HFF-Myc (cell line): Measurements from ENCODE around the gene TXN2.

Experiments used
- DNase-seq: peaks from one replicate; pipeline ENCODE4 v3.0.0-alpha.2; 2011; ENCODE audit warnings: low read depth; ENCODE audit errors: extremely low read depth
- H3K4me3 ChIP-seq: replicated peaks from 2 replicates; pipeline ENCODE4 v1.5.1; 2011; ENCODE audit warnings: low read depth, mild to moderate bottlenecking, control low read depth, low read length
- TF ChIP-seq, protein P1 (sequence below): IDR thresholded peaks from 2 replicates; pipeline ENCODE4 v1.5.1; 2012; ENCODE audit warnings: mild to moderate bottlenecking, low read depth, low read length, control low read depth; ENCODE audit errors: missing control alignments

The TXN2 gene

DNA sequence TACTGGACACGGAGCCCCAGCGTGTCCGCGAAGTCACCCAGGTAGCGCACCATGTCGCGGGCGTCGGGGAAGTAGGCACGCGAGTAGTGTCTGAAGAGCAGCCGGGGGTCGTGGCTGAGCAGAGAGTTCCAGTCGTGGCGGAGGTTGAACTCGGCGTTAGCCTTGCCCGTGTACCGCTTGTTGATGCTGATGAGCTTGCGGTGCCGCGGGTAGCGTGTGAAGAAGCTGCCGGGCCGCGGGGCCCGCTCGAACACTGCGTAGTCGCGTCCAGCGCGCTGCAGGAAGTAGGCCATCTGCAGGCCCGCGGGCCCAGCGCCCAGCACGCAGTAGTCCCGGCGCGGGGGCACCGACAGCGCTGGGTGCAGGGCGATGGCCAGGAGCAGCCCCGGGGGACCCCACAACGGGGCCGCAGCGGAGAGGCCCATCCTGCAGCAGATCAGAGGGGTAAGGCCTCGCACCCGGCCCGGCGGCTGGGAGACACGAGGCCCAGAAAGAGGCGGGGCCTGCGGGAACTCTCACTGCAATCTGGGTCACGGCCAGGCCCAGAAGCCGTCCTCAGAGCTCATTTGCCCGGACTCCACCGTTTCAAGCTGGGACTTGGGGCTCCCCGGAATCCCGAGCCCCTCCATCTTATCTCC is 24.7 kb upstream of the TXN2 start:
- TF ChIP-seq, protein P1, sequence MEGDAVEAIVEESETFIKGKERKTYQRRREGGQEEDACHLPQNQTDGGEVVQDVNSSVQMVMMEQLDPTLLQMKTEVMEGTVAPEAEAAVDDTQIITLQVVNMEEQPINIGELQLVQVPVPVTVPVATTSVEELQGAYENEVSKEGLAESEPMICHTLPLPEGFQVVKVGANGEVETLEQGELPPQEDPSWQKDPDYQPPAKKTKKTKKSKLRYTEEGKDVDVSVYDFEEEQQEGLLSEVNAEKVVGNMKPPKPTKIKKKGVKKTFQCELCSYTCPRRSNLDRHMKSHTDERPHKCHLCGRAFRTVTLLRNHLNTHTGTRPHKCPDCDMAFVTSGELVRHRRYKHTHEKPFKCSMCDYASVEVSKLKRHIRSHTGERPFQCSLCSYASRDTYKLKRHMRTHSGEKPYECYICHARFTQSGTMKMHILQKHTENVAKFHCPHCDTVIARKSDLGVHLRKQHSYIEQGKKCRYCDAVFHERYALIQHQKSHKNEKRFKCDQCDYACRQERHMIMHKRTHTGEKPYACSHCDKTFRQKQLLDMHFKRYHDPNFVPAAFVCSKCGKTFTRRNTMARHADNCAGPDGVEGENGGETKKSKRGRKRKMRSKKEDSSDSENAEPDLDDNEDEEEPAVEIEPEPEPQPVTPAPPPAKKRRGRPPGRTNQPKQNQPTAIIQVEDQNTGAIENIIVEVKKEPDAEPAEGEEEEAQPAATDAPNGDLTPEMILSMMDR: no peak
- peak overlapping the region; percentile 46 for H3K4me3 ChIP-seq
- DNase-seq: no peak

- TF ChIP-seq, protein P1: no peak
- no peak overlapping the region for H3K4me3 ChIP-seq
- no peak for DNase-seq
Measured at GRCh38 chr22:36497910-36498665, 16.6 kb upstream of the TXN2 start.

- no peak overlapping the region for H3K4me3 ChIP-seq
- DNase-seq: no peak
- TF ChIP-seq, protein P1: no peak
Measured at GRCh38 chr22:36493690-36494110, 12.3 kb upstream of the TXN2 start.

DNA sequence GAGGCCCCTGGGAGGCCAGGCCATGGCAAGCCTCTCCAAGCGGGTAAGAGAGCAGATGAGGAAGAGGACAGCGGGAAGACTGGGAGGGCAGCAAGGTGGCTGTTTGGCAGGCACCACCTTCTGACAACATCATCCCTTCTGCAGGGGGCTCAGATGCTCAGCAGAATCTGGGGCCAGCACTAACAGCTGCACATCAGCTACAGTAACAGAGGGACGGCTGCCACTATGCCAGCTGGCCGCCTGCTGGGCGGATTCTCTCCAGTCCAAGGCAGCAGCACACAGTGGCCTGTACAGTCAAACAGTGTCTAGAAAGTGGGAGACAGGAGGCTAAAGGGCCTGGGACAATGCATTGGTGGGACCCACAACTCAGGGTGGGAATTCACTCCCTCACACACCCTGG is 10.7 kb upstream of the TXN2 start:
- H3K4me3 ChIP-seq: no peak overlapping the region
- TF ChIP-seq, protein P1: no peak
- DNase-seq: no peak

DNA sequence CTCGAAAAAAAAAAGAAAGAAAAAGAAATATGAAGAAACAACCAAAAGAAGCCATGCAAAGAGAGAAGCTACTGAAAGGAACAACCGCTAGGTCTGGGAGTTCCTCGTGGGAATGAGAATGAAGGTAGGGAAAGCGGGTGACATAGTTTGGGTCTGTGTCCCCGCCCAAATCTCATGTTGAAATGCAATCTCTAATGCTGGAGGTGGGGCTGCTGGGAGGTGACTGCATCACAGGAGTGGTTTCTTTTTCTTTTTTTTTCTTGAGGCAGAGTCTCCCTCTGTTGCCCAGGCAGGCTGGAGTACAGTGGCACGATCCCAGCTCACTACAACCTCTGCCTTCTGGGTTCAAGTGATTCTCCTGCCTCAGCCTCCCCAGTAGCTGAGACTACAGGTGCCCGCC is 9.7 kb upstream of the TXN2 start:
- TF ChIP-seq, protein P1: no peak
- no peak overlapping the region for H3K4me3 ChIP-seq
- no peak for DNase-seq

DNA sequence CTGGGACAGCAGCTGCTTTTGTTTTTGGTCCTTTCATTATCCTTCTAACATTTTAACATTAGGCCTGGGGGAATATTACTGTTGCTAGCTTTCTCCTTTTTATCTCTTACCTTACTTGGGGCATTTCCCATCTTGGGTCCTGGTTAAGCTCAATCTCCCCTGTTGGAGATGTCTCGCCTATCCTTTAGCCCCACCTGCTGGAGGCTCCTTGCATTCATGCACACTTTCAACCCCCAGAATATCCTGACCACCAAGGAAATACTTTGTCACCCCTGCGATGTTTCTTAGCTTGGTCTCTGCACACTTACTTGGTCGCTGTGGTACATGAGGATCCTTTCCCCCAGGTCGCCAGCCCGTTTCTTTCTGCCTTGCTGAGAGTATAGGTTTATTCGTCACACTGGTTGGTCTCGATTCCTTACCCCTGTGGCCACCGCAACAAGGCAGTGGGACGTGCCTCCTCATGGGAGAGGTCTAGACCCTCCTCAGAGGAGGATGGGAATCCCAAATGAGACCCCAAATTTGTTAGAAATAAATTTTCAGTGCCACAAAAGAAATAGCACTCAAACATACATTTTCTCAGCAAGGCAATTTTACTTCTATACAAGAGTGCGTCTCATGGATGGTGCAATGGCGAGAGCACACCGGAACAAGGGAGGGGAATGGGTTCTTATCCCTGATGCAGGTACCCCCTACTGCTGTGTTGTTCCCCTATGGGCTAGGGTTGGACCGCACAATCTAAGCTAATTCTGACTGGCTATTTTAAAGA is 5.4 kb upstream of the TXN2 start:
- no peak overlapping the region for H3K4me3 ChIP-seq
- TF ChIP-seq, protein P1: peak; percentile 77
- no peak for DNase-seq
